Measurements from ENCODE around the gene CEPT1. TPM values are rescaled to one million over a fixed set of nuclear protein-coding genes. Genes with fewer than 3 reads are reported as not detected.

The CEPT1 gene
- total and polyA plus RNA-seq, 2 of the 8 experiments (the other 6 are each of a cell fraction or from before 2014, with no cell fraction given) = 18.5 to 28.6 TPM

GRCh38 chr1:111116496-111116895, 23.5 kb upstream of the CEPT1 start:
- Histone ChIP-seq H3K14ac (ENCODE audit: insufficient read length) (no peak overlapping the region), H4K20me1 (replicated peaks in 1 of 2; ENCODE audit: control insufficient read depth in 1 of 2, insufficient read depth in 2 of 2, low read length in 2 of 2) (peaks cover 0 to 2% of the 10 kb centered on the region in 2 experiments), H3K4me3 (ENCODE audit: extremely low read depth in 1 of 4, insufficient read depth in 2 of 4, low read depth in 3 of 4, low read length in 4 of 4) (no peak overlapping the region), H2BK20ac (ENCODE audit: low read length) (no peak overlapping the region), H3K36me3 (ENCODE audit: control insufficient read depth in 2 of 4, insufficient read depth in 4 of 4, low read length in 3 of 4) (peaks cover 0 to 27% (median 4%) of the 10 kb centered on the region in 4 experiments; a peak in 4 of 8 replicates), H4K5ac (ENCODE audit: insufficient read length, low read depth, low read length) (no peak overlapping the region), H3K27me3 (replicated peaks in 1 of 4; ENCODE audit: control insufficient read depth in 3 of 4, extremely low read depth in 1 of 4, insufficient read depth in 3 of 4, low read length in 3 of 4) (peaks cover 0 to 1% (median 0%) of the 10 kb centered on the region in 4 experiments; a peak in 1 of 7 replicates), H3K23ac (ENCODE audit: insufficient read length) (no peak overlapping the region), H3K79me1 (ENCODE audit: low read depth, low read length) (no peaks in the 10 kb centered on the region), H3K23me2 (ENCODE audit: low read depth, low read length) (no peaks in the 10 kb centered on the region), H3K9me3 (ENCODE audit: insufficient read depth in 2 of 2, low read depth in 1 of 2, low read length in 1 of 2) (no peaks in the 10 kb centered on the region), H2BK5ac (ENCODE audit: low read depth, low read length) (no peak overlapping the region), H2BK120ac (replicated peaks; ENCODE audit: low read depth, low read length) (no peak overlapping the region), H3K56ac (replicated peaks; ENCODE audit: insufficient read length, low read depth, low read length) (no peak overlapping the region), H2AK5ac (ENCODE audit: low read depth, low read length) (no peak overlapping the region), H4K8ac (ENCODE audit: extremely low read depth, insufficient read depth, low read length) (no peak overlapping the region), H3K27ac (ENCODE audit: low read depth, low read length) (no peak overlapping the region), H3K4me1 (replicated peaks in 1 of 4; ENCODE audit: control insufficient read depth in 3 of 4, insufficient read depth in 4 of 4, low read length in 3 of 4) (no peaks in the 10 kb centered on the region), H2BK15ac (ENCODE audit: low read length) (no peak overlapping the region), H3K4me2 (ENCODE audit: insufficient read depth in 1 of 2, low read depth in 2 of 2, low read length in 2 of 2) (no peak overlapping the region), H2AFZ (ENCODE audit: low read length) (no peak overlapping the region), H3K18ac (ENCODE audit: extremely low read depth, low read length) (no peak overlapping the region), H3K79me2 (ENCODE audit: control insufficient read depth in 1 of 2, insufficient read depth in 2 of 2, low read length in 2 of 2) (no peaks in the 10 kb centered on the region), H3K4ac (replicated peaks; ENCODE audit: insufficient read length, low read depth, low read length) (no peak overlapping the region), H4K91ac (replicated peaks; ENCODE audit: insufficient read length, low read length) (no peak overlapping the region), H2BK12ac (ENCODE audit: low read depth, low read length) (no peak overlapping the region), H3K9ac (replicated peaks in 1 of 4; ENCODE audit: extremely low read depth in 1 of 4, low read depth in 3 of 4, low read length in 3 of 4) (no peak overlapping the region)
- FAIRE-seq (no peak), DNase-seq (ENCODE audit: low read depth in 1 of 2, low spot score in 2 of 2) (no peak)
- POLR2A ChIA-PET (ENCODE audit: partially characterized antibody) = no interaction called here
- 84% methylated on average over 2 of the region's 2 CpGs; no CpG with 5 or more reads in 1 of the 2 experiments for WGBS, 2 experiments (ENCODE audit: extremely low coverage in 1 of 2, insufficient coverage in 1 of 2, insufficient read length in 1 of 2, insufficient replicate concordance in 2 of 2, low coverage in 1 of 2, low lambda C conversion rate in 2 of 2, missing lambda C conversion rate in 1 of 2)
- CTCF ChIA-PET (ENCODE audit: partially characterized antibody) = no interaction called here
- TF ChIP-seq CTCF (IDR thresholded peaks at IDR 0.05; ENCODE audit: control extremely low read depth in 1 of 3, insufficient read depth in 1 of 3, low read depth in 1 of 3, low read length in 3 of 3) (no peak), MAFK (IDR thresholded peaks at IDR 0.05; ENCODE audit: low read depth, low read length) (0 out of 2 replicates have a peak, but pooled peaks have one; percentile 18), BCL11A (IDR thresholded peaks at IDR 0.05; ENCODE audit: low read depth in 2 of 2, low read length in 2 of 2) (no peak), TCF12 (IDR thresholded peaks at IDR 0.05; ENCODE audit: low read depth, low read length) (no peak)
